Mesenchymal stem cell (in vitro differentiated cells and primary cell): ENCODE data around the gene NMNAT1.

Source experiments
- DNase-seq: peaks from one replicate; pipeline ENCODE4 v3.0.0-alpha.2; 2013
- H2AFZ ChIP-seq: one replicate; pipeline ENCODE4 v1.6.1; 2013; ENCODE audit warnings: low read depth, mild to moderate bottlenecking, control low read depth, inconsistent platforms, low read length, moderate library complexity
- H2AK5ac ChIP-seq: 2 replicates; pipeline ENCODE4 v1.6.1; 2013; ENCODE audit warnings: low read length, moderate library complexity, mild to moderate bottlenecking, inconsistent platforms; ENCODE audit not compliant: severe bottlenecking
- H2BK120ac ChIP-seq: one replicate; pipeline ENCODE4 v1.6.1; 2013; ENCODE audit warnings: low read depth, mild to moderate bottlenecking, inconsistent platforms, low read length, moderate library complexity
- H2BK12ac ChIP-seq, 2 experiments: one replicate each; pipeline ENCODE4 v1.6.1; 2013; ENCODE audit warnings: inconsistent platforms in 2 of 2, low read length in 2 of 2, mild to moderate bottlenecking in 2 of 2, moderate library complexity in 2 of 2, control low read depth in 1 of 2
- H2BK15ac ChIP-seq: one replicate; pipeline ENCODE4 v1.6.1; 2013; ENCODE audit warnings: mild to moderate bottlenecking, low read depth, inconsistent platforms; ENCODE audit not compliant: poor library complexity, severe bottlenecking
- H2BK5ac ChIP-seq: 2 replicates; pipeline ENCODE4 v1.6.1; 2013; ENCODE audit warnings: low read depth, mild to moderate bottlenecking, low read length, control low read depth, inconsistent platforms; ENCODE audit not compliant: poor library complexity, severe bottlenecking
- H3K14ac ChIP-seq, 2 experiments: one replicate each; pipeline ENCODE4 v1.6.1; 2013; ENCODE audit warnings: inconsistent platforms in 2 of 2, low read length in 2 of 2, control low read depth in 1 of 2, mild to moderate bottlenecking in 1 of 2, moderate library complexity in 1 of 2
- H3K18ac ChIP-seq, 2 experiments: one replicate each; pipeline ENCODE4 v1.6.1; 2013; ENCODE audit warnings: inconsistent platforms in 2 of 2, low read length in 2 of 2, control low read depth in 1 of 2, low read depth in 1 of 2, mild to moderate bottlenecking in 1 of 2
- H3K23ac ChIP-seq, 2 experiments: one replicate each; pipeline ENCODE4 v1.6.1; 2013; ENCODE audit warnings: inconsistent platforms in 2 of 2, low read length in 2 of 2, mild to moderate bottlenecking in 2 of 2, moderate library complexity in 2 of 2, control low read depth in 1 of 2
- H3K27ac ChIP-seq: 2 replicates; pipeline ENCODE4 v1.5.1; 2013; ENCODE audit warnings: mild to moderate bottlenecking, moderate library complexity, low read length, control low read depth, inconsistent platforms; ENCODE audit not compliant: poor library complexity, severe bottlenecking
- H3K27me3 ChIP-seq, 2 experiments: 2 replicates each; pipeline versions ENCODE4 v1.6.1 to v1.7.0; 2013; ENCODE audit warnings: low read length in 2 of 2, mild to moderate bottlenecking in 2 of 2, moderate library complexity in 2 of 2, control low read depth in 1 of 2, inconsistent platforms in 1 of 2; ENCODE audit not compliant: control insufficient read depth in 1 of 2, insufficient read depth in 1 of 2
- H3K36me3 ChIP-seq, 2 experiments: 2 replicates each; pipeline versions ENCODE4 v1.6.1 to v1.7.0; 2013; ENCODE audit warnings: low read length in 2 of 2, control low read depth in 1 of 2, inconsistent platforms in 1 of 2, low read depth in 1 of 2, mild to moderate bottlenecking in 1 of 2; ENCODE audit not compliant: insufficient read depth in 2 of 2, control insufficient read depth in 1 of 2
- H3K4ac ChIP-seq, 2 experiments: one replicate each; pipeline ENCODE4 v1.6.1; 2013; ENCODE audit warnings: inconsistent platforms in 2 of 2, low read length in 2 of 2, mild to moderate bottlenecking in 2 of 2, moderate library complexity in 2 of 2, control low read depth in 1 of 2, low read depth in 1 of 2
- H3K4me1 ChIP-seq: 2 replicates; pipeline ENCODE4 v1.6.1; 2013; ENCODE audit warnings: low read depth, low read length, control low read depth; ENCODE audit not compliant: control insufficient read depth, insufficient read depth
- H3K4me2 ChIP-seq: 2 replicates; pipeline ENCODE4 v1.6.1; 2013; ENCODE audit warnings: low read length, mild to moderate bottlenecking, inconsistent platforms; ENCODE audit not compliant: poor library complexity, severe bottlenecking
- H3K4me3 ChIP-seq, 2 experiments: 2 replicates each; pipeline versions ENCODE4 v1.5.1 to v1.7.0; 2013; ENCODE audit warnings: low read length in 2 of 2, mild to moderate bottlenecking in 2 of 2, control low read depth in 1 of 2, low read depth in 1 of 2; ENCODE audit not compliant: insufficient read depth in 1 of 2
- H3K79me1 ChIP-seq: replicated peaks from 2 replicates; pipeline ENCODE4 v1.6.1; 2013; ENCODE audit warnings: mild to moderate bottlenecking, control low read depth, low read length, inconsistent platforms; ENCODE audit not compliant: poor library complexity, severe bottlenecking
- H3K9ac ChIP-seq: 2 replicates; pipeline ENCODE4 v1.7.0; 2013; ENCODE audit warnings: mild to moderate bottlenecking, low read length, moderate library complexity
- H3K9me3 ChIP-seq: 2 replicates; pipeline ENCODE4 v1.7.0; 2013; ENCODE audit warnings: mild to moderate bottlenecking, low read length; ENCODE audit not compliant: control insufficient read depth
- H4K8ac ChIP-seq: one replicate; pipeline ENCODE4 v1.6.1; 2013; ENCODE audit warnings: inconsistent platforms, mild to moderate bottlenecking, low read length, moderate library complexity
- H4K91ac ChIP-seq: one replicate; pipeline ENCODE4 v1.6.1; 2013; ENCODE audit warnings: mild to moderate bottlenecking, low read length, inconsistent platforms
- WGBS: methylation state at CpG from one replicate; pipeline ENCODE4 v1.1.7; 2013; ENCODE audit warnings: mixed read lengths; 5-methylcytosine and 5-hydroxymethylcytosine counted together

The NMNAT1 gene

GRCh38 chr1:9905010-9905409, 38.3 kb upstream of the NMNAT1 start:
- Histone ChIP-seq H3K4me1 (peaks cover 23% of the 10 kb centered on the region), H3K79me1 (peaks cover 31% of the 10 kb centered on the region), H2BK12ac (no peak overlapping the region), H3K23ac (no peak overlapping the region), H4K8ac (no peak overlapping the region), H3K27ac (no peak overlapping the region), H4K91ac (no peak overlapping the region), H3K4me3 (no peak overlapping the region), H2BK15ac (no peak overlapping the region), H2AFZ (no peak overlapping the region), H3K14ac (no peak overlapping the region), H3K36me3 (peaks cover 0 to 9% of the 10 kb centered on the region in 2 experiments), H2BK120ac (no peak overlapping the region), H3K4ac (no peak overlapping the region), H3K27me3 (no peaks in the 10 kb centered on the region), H2BK5ac (no peak overlapping the region), H3K9ac (no peak overlapping the region), H3K18ac (no peak overlapping the region), H2AK5ac (no peak overlapping the region), H3K9me3 (no peaks in the 10 kb centered on the region), H3K4me2 (peak overlapping the region; percentile 40)
- 92% methylated on average over 4 of the region's 4 CpGs for WGBS
- peak; percentile 40 for DNase-seq

- no peak for DNase-seq
- H3K4me3 ChIP-seq: no peak overlapping the region
- peaks cover 23% of the 10 kb centered on the region for H3K79me1 ChIP-seq
- no peak overlapping the region for H3K4ac ChIP-seq
- H3K9ac ChIP-seq: no peak overlapping the region
- no peak overlapping the region for H4K91ac ChIP-seq
- no peak overlapping the region for H2BK15ac ChIP-seq
- no peak overlapping the region for H3K27ac ChIP-seq
- H3K18ac ChIP-seq: no peak overlapping the region
- no peak overlapping the region for H2AK5ac ChIP-seq
- H2BK120ac ChIP-seq: no peak overlapping the region
- H3K27me3 ChIP-seq: no peaks in the 10 kb centered on the region
- H4K8ac ChIP-seq: no peak overlapping the region
- 96% methylated on average over 1 of the region's 2 CpGs for WGBS
- no peak overlapping the region for H3K23ac ChIP-seq
- H3K9me3 ChIP-seq: no peaks in the 10 kb centered on the region
- H3K14ac ChIP-seq: no peak overlapping the region
- H2AFZ ChIP-seq: no peak overlapping the region
- H2BK5ac ChIP-seq: no peak overlapping the region
- H3K4me2 ChIP-seq: no peak overlapping the region
- no peak overlapping the region for H2BK12ac ChIP-seq
- H3K36me3 ChIP-seq: peaks cover 0 to 4% of the 10 kb centered on the region in 2 experiments
- peaks cover 16% of the 10 kb centered on the region for H3K4me1 ChIP-seq
Observed at GRCh38 chr1:9906466-9906865, 36.8 kb upstream of the NMNAT1 start.

GRCh38 chr1:9907441-9907840, 35.8 kb upstream of the NMNAT1 start:
- no peak overlapping the region for H2BK15ac ChIP-seq
- 90% methylated on average over 5 of the region's 5 CpGs for WGBS
- H2BK5ac ChIP-seq: no peak overlapping the region

GRCh38 chr1:9908871-9909233, 34.4 kb upstream of the NMNAT1 start:
- peak overlapping the region in 1 of 2 experiments; percentile 92 for H3K4me3 ChIP-seq
- H3K36me3 ChIP-seq: no peaks in the 10 kb centered on the region
- no peak overlapping the region for H4K8ac ChIP-seq
- H2BK120ac ChIP-seq: no peak overlapping the region
- peaks cover 13% of the 10 kb centered on the region for H3K4me1 ChIP-seq
- 81% methylated on average over 2 of the region's 4 CpGs for WGBS
- H3K27ac ChIP-seq: no peak overlapping the region
- no peak overlapping the region for H2BK5ac ChIP-seq
- no peaks in the 10 kb centered on the region for H3K9me3 ChIP-seq
- H3K14ac ChIP-seq: no peak overlapping the region
- H3K18ac ChIP-seq: no peak overlapping the region
- H3K9ac ChIP-seq: peak overlapping the region; percentile 89
- no peak overlapping the region for H2AK5ac ChIP-seq
- no peaks in the 10 kb centered on the region for H3K27me3 ChIP-seq
- H4K91ac ChIP-seq: no peak overlapping the region
- H3K4ac ChIP-seq: no peak overlapping the region
- H3K23ac ChIP-seq: no peak overlapping the region
- DNase-seq: no peak
- no peak overlapping the region for H2BK15ac ChIP-seq
- peaks cover 5% of the 10 kb centered on the region for H3K79me1 ChIP-seq
- no peak overlapping the region for H2AFZ ChIP-seq
- no peak overlapping the region for H2BK12ac ChIP-seq
- H3K4me2 ChIP-seq: peak overlapping the region; percentile 64

More at GRCh38 chr1:9907441-9907840, 35.8 kb upstream of the NMNAT1 start:
- no peak overlapping the region for H3K23ac ChIP-seq
- no peak overlapping the region for H3K14ac ChIP-seq
- no peak overlapping the region for H3K4me3 ChIP-seq
- no peak overlapping the region for H2BK120ac ChIP-seq
- H3K27ac ChIP-seq: no peak overlapping the region
- no peak overlapping the region for H2AFZ ChIP-seq
- peaks cover 14% of the 10 kb centered on the region for H3K79me1 ChIP-seq
- peaks cover 13% of the 10 kb centered on the region for H3K4me1 ChIP-seq
- no peak overlapping the region for H2AK5ac ChIP-seq
- no peak overlapping the region for H4K8ac ChIP-seq
- no peak overlapping the region for H3K18ac ChIP-seq
- no peak overlapping the region for H3K4me2 ChIP-seq
- no peaks in the 10 kb centered on the region for H3K27me3 ChIP-seq
- no peak overlapping the region for H3K4ac ChIP-seq
- H4K91ac ChIP-seq: no peak overlapping the region
- H3K36me3 ChIP-seq: no peaks in the 10 kb centered on the region
- H2BK12ac ChIP-seq: no peak overlapping the region
- H3K9me3 ChIP-seq: no peaks in the 10 kb centered on the region
- no peak overlapping the region for H3K9ac ChIP-seq
- no peak for DNase-seq
